Measurements from ENCODE around the gene TAOK2.

Gene TAOK2

GRCh38 chr16:29987371-29988085 is 13.9 kb downstream of the TAOK2 start:
- no peaks in the 10 kb centered on the region for H4K20me1 ChIP-seq (ENCODE audit: insufficient read depth, low read length)
- H3K4me2 ChIP-seq (ENCODE audit: low read length): no peak overlapping the region
- no peaks in the 10 kb centered on the region for H3K4me1 ChIP-seq (ENCODE audit: insufficient read depth, low read length, severe bottlenecking)
- peaks cover 94% of the 10 kb centered on the region for H3K36me3 ChIP-seq (ENCODE audit: insufficient read depth, low read length)
- H3K9me2 ChIP-seq (ENCODE audit: low read depth, low read length): no peaks in the 10 kb centered on the region
- no peak overlapping the region for H2AFZ ChIP-seq (ENCODE audit: low read length)
- H3K79me2 ChIP-seq (ENCODE audit: insufficient read depth, low read length): no peaks in the 10 kb centered on the region
- H3F3A ChIP-seq (ENCODE audit: insufficient read depth, low read length): no peaks in the 10 kb centered on the region
- TF ChIP-seq EZH2 (IDR thresholded peaks at IDR 0.05; ENCODE audit: borderline replicate concordance, low read length): no peak
- no peak for TF ChIP-seq CTCF (IDR thresholded peaks at IDR 0.05; ENCODE audit: low read length)
- H3K27ac ChIP-seq (ENCODE audit: low read depth, low read length, poor library complexity, severe bottlenecking): no peak overlapping the region
- no peak overlapping the region for H3K4me3 ChIP-seq (ENCODE audit: low read depth, low read length, poor library complexity, severe bottlenecking)
- H3K9me3 ChIP-seq (ENCODE audit: low read length): no peaks in the 10 kb centered on the region
- H3K9ac ChIP-seq (ENCODE audit: low read length): no peak overlapping the region
- H3K27me3 ChIP-seq (ENCODE audit: insufficient read depth, low read length): no peaks in the 10 kb centered on the region

- H3K79me2 ChIP-seq (ENCODE audit: insufficient read depth, low read length): no peaks in the 10 kb centered on the region
- no peak overlapping the region for H3K4me3 ChIP-seq (ENCODE audit: low read depth, low read length, poor library complexity, severe bottlenecking)
- H3K27ac ChIP-seq (ENCODE audit: low read depth, low read length, poor library complexity, severe bottlenecking): no peak overlapping the region
- H3K27me3 ChIP-seq (ENCODE audit: insufficient read depth, low read length): no peaks in the 10 kb centered on the region
- no peak overlapping the region for H3K9ac ChIP-seq (ENCODE audit: low read length)
- H3K9me3 ChIP-seq (ENCODE audit: low read length): no peaks in the 10 kb centered on the region
- H3K36me3 ChIP-seq (ENCODE audit: insufficient read depth, low read length): peaks cover 93% of the 10 kb centered on the region
- no peaks in the 10 kb centered on the region for H3K4me1 ChIP-seq (ENCODE audit: insufficient read depth, low read length, severe bottlenecking)
- no peak overlapping the region for H3K4me2 ChIP-seq (ENCODE audit: low read length)
- no peak overlapping the region for H2AFZ ChIP-seq (ENCODE audit: low read length)
- no peaks in the 10 kb centered on the region for H3K9me2 ChIP-seq (ENCODE audit: low read depth, low read length)
- no peak for TF ChIP-seq CTCF (IDR thresholded peaks at IDR 0.05; ENCODE audit: low read length)
- TF ChIP-seq EZH2 (IDR thresholded peaks at IDR 0.05; ENCODE audit: borderline replicate concordance, low read length): no peak
- no peaks in the 10 kb centered on the region for H4K20me1 ChIP-seq (ENCODE audit: insufficient read depth, low read length)
- H3F3A ChIP-seq (ENCODE audit: insufficient read depth, low read length): no peaks in the 10 kb centered on the region
Observed at GRCh38 chr16:29988346-29989075, 14.8 kb downstream of the TAOK2 start.

GRCh38 chr16:29989111-29989858 is 15.6 kb downstream of the TAOK2 start:
- Histone ChIP-seq H3K9me3 (ENCODE audit: low read length) (no peaks in the 10 kb centered on the region), H3K27ac (ENCODE audit: low read depth, low read length, poor library complexity, severe bottlenecking) (no peak overlapping the region), H3F3A (ENCODE audit: insufficient read depth, low read length) (no peaks in the 10 kb centered on the region), H3K9me2 (ENCODE audit: low read depth, low read length) (no peaks in the 10 kb centered on the region), H4K20me1 (ENCODE audit: insufficient read depth, low read length) (no peaks in the 10 kb centered on the region), H3K36me3 (ENCODE audit: insufficient read depth, low read length) (peaks cover 91% of the 10 kb centered on the region), H3K79me2 (ENCODE audit: insufficient read depth, low read length) (no peaks in the 10 kb centered on the region), H3K9ac (ENCODE audit: low read length) (no peak overlapping the region), H3K4me3 (ENCODE audit: low read depth, low read length, poor library complexity, severe bottlenecking) (no peak overlapping the region), H3K4me1 (ENCODE audit: insufficient read depth, low read length, severe bottlenecking) (peaks cover 5% of the 10 kb centered on the region), H3K4me2 (ENCODE audit: low read length) (no peak overlapping the region), H2AFZ (ENCODE audit: low read length) (no peak overlapping the region), H3K27me3 (ENCODE audit: insufficient read depth, low read length) (no peaks in the 10 kb centered on the region)
- TF ChIP-seq EZH2 (IDR thresholded peaks at IDR 0.05; ENCODE audit: borderline replicate concordance, low read length): no peak

All from OCI-LY1 (cell line).